ENCODE measurements around the gene TFPT. TPM values are rescaled to one million over a fixed set of nuclear protein-coding genes. Genes with fewer than 3 reads are reported as not detected.

Gene TFPT
- total and polyA plus RNA-seq, 2 of the 13 experiments (the other 11 are each of a cell fraction or from before 2014, with no cell fraction given), result 8.4 to 10.7 TPM

GRCh38 chr19:54095859-54096616, 19.4 kb downstream of the TFPT start (continued):
- TF ChIP-seq ZNF770 (CRISPR knock-in tag; IDR thresholded peaks at IDR 0.05), result peak; percentile 96
- TF ChIP-seq ATF7-NPFF (CRISPR knock-in tag; IDR thresholded peaks at IDR 0.05; ENCODE audit: low read depth), result peak; percentile 95
- peak; percentile 66; the same call in 1 of the 2 replicates for TF ChIP-seq ZFP37 (CRISPR knock-in tag; IDR thresholded peaks at IDR 0.05; ENCODE audit: borderline replicate concordance)
- 0 out of 2 replicates have a peak, but pooled peaks have one; percentile 54 for TF ChIP-seq ZNF430 (CRISPR knock-in tag; IDR thresholded peaks at IDR 0.05)
- peak; percentile 84; the same call in 1 of the 2 replicates for TF ChIP-seq TFDP1 (CRISPR knock-in tag; IDR thresholded peaks at IDR 0.05; ENCODE audit: borderline replicate concordance)
- 0 out of 2 replicates have a peak, but pooled peaks have one; percentile 54 for TF ChIP-seq ZZZ3 (CRISPR knock-in tag; IDR thresholded peaks at IDR 0.05; ENCODE audit: borderline replicate concordance)
- TF ChIP-seq ZNF790 (CRISPR knock-in tag; IDR thresholded peaks at IDR 0.05; ENCODE audit: borderline replicate concordance), result peak; percentile 51; the same call in 1 of the 2 replicates
- peak; percentile 73 for TF ChIP-seq ZNF574 (CRISPR knock-in tag; IDR thresholded peaks at IDR 0.05)
- TF ChIP-seq KDM5B (CRISPR knock-in tag; IDR thresholded peaks at IDR 0.05; ENCODE audit: borderline replicate concordance), result peak; percentile 66
- peak; percentile 59; the same call in 1 of the 2 replicates for TF ChIP-seq TMF1 (CRISPR knock-in tag; IDR thresholded peaks at IDR 0.05; ENCODE audit: low read depth)
- peak; percentile 88; the same call in 1 of the 2 replicates for TF ChIP-seq ZNF776 (CRISPR knock-in tag; IDR thresholded peaks at IDR 0.05)
- peak; percentile 96 for TF ChIP-seq ZNF563 (CRISPR knock-in tag; IDR thresholded peaks at IDR 0.05)
- TF ChIP-seq FOXM1 (CRISPR knock-in tag; IDR thresholded peaks at IDR 0.05), result 0 out of 2 replicates have a peak, but pooled peaks have one; percentile 64
- peak; percentile 19; the same call in 1 of the 2 replicates for TF ChIP-seq ARID4A (CRISPR knock-in tag; IDR thresholded peaks at IDR 0.05; ENCODE audit: borderline replicate concordance)
- peak; percentile 77 for TF ChIP-seq ARNT2 (CRISPR knock-in tag; IDR thresholded peaks at IDR 0.05; ENCODE audit: low read depth)
- TF ChIP-seq FLYWCH1 (CRISPR knock-in tag; IDR thresholded peaks at IDR 0.05), result peak; percentile 71; the same call in 1 of the 2 replicates
